Activated naive CD4-positive, alpha-beta T cell (primary cell): ENCODE results near the gene TMEM156.

Experiments
- DNase-seq, 4 experiments: peaks; one replicate each; lab custom pipeline; 2025; lab: John Stamatoyannopoulos, UW

TMEM156 gene

GRCh38 chr4:38924353-38924752, 107.9 kb downstream of the TMEM156 start:
- no peak for DNase-seq

GRCh38 chr4:38923746-38924145, 108.5 kb downstream of the TMEM156 start:
- DNase-seq, result no peak

- DNase-seq, result no peak
These were observed 111.1 kb downstream of the TMEM156 start for GRCh38 chr4:38921151-38921550.

- no peak for DNase-seq
These were observed 111.5 kb downstream of the TMEM156 start for GRCh38 chr4:38920677-38921076.

- DNase-seq, result no peak
These were observed 112.0 kb downstream of the TMEM156 start for GRCh38 chr4:38920186-38920585.

- no peak for DNase-seq
These were observed 112.7 kb downstream of the TMEM156 start for GRCh38 chr4:38919494-38919893.

- no peak for DNase-seq
These were observed 114.7 kb downstream of the TMEM156 start for GRCh38 chr4:38917481-38918025.
